Measurements from ENCODE around the gene ACACA.

Gene ACACA

GRCh38 chr17:37410357-37410756 lies 3.7 kb upstream of the ACACA start:
- no peak for TF ChIP-seq GATA2 (IDR thresholded peaks at IDR 0.05; ENCODE audit: low read depth, low read length)
- no peak for TF ChIP-seq GATA3 (IDR thresholded peaks at IDR 0.05; ENCODE audit: low read depth, low read length)

- TF ChIP-seq GATA3 (IDR thresholded peaks at IDR 0.05; ENCODE audit: low read depth, low read length): no peak
- TF ChIP-seq GATA2 (IDR thresholded peaks at IDR 0.05; ENCODE audit: low read depth, low read length): no peak
These were observed 541 bp downstream of the ACACA start for GRCh38 chr17:37405955-37406634.

GRCh38 chr17:37400505-37400904 lies 6.1 kb downstream of the ACACA start:
- TF ChIP-seq GATA3 (IDR thresholded peaks at IDR 0.05; ENCODE audit: low read depth, low read length) (no peak), GATA2 (IDR thresholded peaks at IDR 0.05; ENCODE audit: low read depth, low read length) (no peak)

- TF ChIP-seq GATA3 (IDR thresholded peaks at IDR 0.05; ENCODE audit: low read depth, low read length): no peak
- no peak for TF ChIP-seq GATA2 (IDR thresholded peaks at IDR 0.05; ENCODE audit: low read depth, low read length)
These were observed 7.3 kb downstream of the ACACA start for GRCh38 chr17:37399265-37399803.

- TF ChIP-seq GATA2 (IDR thresholded peaks at IDR 0.05; ENCODE audit: low read depth, low read length) (no peak), GATA3 (IDR thresholded peaks at IDR 0.05; ENCODE audit: low read depth, low read length) (no peak)
These were observed 13.3 kb downstream of the ACACA start for GRCh38 chr17:37393352-37393751.

- TF ChIP-seq GATA3 (IDR thresholded peaks at IDR 0.05; ENCODE audit: low read depth, low read length) (no peak), GATA2 (IDR thresholded peaks at IDR 0.05; ENCODE audit: low read depth, low read length) (no peak)
These were observed 14.5 kb downstream of the ACACA start for GRCh38 chr17:37392024-37392590.

GRCh38 chr17:37391146-37391545 lies 15.5 kb downstream of the ACACA start:
- TF ChIP-seq GATA3 (IDR thresholded peaks at IDR 0.05; ENCODE audit: low read depth, low read length) (no peak), GATA2 (IDR thresholded peaks at IDR 0.05; ENCODE audit: low read depth, low read length) (no peak)

- no peak for TF ChIP-seq GATA2 (IDR thresholded peaks at IDR 0.05; ENCODE audit: low read depth, low read length)
- no peak for TF ChIP-seq GATA3 (IDR thresholded peaks at IDR 0.05; ENCODE audit: low read depth, low read length)
These were observed 17.5 kb downstream of the ACACA start for GRCh38 chr17:37389160-37389559.

- TF ChIP-seq GATA2 (IDR thresholded peaks at IDR 0.05; ENCODE audit: low read depth, low read length) (no peak), GATA3 (IDR thresholded peaks at IDR 0.05; ENCODE audit: low read depth, low read length) (no peak)
These were observed 18.4 kb downstream of the ACACA start for GRCh38 chr17:37388266-37388665.

- TF ChIP-seq GATA2 (IDR thresholded peaks at IDR 0.05; ENCODE audit: low read depth, low read length) (no peak), GATA3 (IDR thresholded peaks at IDR 0.05; ENCODE audit: low read depth, low read length) (no peak)
These were observed 20.2 kb downstream of the ACACA start for GRCh38 chr17:37386462-37386861.

- TF ChIP-seq GATA2 (IDR thresholded peaks at IDR 0.05; ENCODE audit: low read depth, low read length) (no peak), GATA3 (IDR thresholded peaks at IDR 0.05; ENCODE audit: low read depth, low read length) (no peak)
These were observed 21.1 kb downstream of the ACACA start for GRCh38 chr17:37385474-37385990.

GRCh38 chr17:37384560-37385149 lies 22.0 kb downstream of the ACACA start:
- TF ChIP-seq GATA2 (IDR thresholded peaks at IDR 0.05; ENCODE audit: low read depth, low read length): no peak
- no peak for TF ChIP-seq GATA3 (IDR thresholded peaks at IDR 0.05; ENCODE audit: low read depth, low read length)

GRCh38 chr17:37382056-37382455 lies 24.6 kb downstream of the ACACA start:
- TF ChIP-seq GATA2 (IDR thresholded peaks at IDR 0.05; ENCODE audit: low read depth, low read length): no peak
- TF ChIP-seq GATA3 (IDR thresholded peaks at IDR 0.05; ENCODE audit: low read depth, low read length): no peak

- TF ChIP-seq GATA3 (IDR thresholded peaks at IDR 0.05; ENCODE audit: low read depth, low read length) (no peak), GATA2 (IDR thresholded peaks at IDR 0.05; ENCODE audit: low read depth, low read length) (no peak)
These were observed 30.9 kb downstream of the ACACA start, which contains the start of gene C17orf78 for GRCh38 chr17:37375706-37376105. Gene C17orf78, plus strand, starts transcription at chr17:37375985. Its CDS starts 108 bp downstream, at chr17:37376093.

Measured in SH-SY5Y (cell line).